Measurements from ENCODE around the gene SDC3.
"Not testable (repeated sequence)": the region's sequence is repeated elsewhere in the genome, so short reads cannot be mapped to it uniquely, and the experiment has no call there.

The SDC3 gene

DNA sequence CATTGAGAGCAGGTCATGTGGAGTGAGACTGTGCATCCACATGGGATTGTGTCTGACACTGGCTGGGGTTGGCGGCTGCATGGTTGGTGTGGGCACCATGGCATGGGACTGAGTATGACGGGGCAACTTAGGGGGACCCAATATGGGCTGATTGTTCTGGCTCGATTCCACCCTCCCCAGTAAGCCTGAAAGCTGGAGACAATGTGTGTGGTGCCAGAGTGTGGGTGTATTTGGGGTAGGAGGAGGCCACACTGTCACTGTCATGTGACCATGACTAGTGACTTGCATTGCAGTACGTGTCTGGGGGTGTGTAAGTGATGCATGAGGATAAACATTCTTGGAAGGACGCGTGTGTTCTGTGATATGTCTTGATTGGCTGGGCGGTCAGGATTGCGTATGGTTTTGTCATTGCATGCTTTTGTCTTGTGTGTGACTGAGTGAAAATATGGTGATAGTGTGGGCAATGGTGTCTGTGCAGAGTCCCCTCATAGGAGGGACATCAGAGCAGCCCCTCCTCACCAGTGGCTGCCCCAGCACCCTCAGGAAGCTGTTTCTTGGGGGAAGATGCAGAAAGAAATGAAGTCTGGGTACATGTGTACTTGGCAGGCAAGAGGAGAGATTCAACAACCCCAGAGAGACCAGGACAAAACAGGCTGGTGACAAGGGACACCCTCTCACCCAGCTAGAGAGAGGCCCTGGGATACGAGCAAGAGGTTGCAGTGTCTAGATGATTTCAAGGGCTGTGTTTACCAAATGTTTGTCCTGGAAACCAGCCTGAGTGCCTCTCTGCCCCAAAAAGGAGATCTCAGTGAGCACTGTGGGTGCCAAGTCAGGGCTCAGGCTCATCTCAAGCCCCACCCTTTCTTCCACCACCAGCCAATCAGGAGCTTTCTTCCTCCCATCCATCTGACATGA, 36.3 kb downstream of the SDC3 start:
- peak; percentile 61 for DNase-seq

- no peak for DNase-seq
Measured at GRCh38 chr1:30871276-30871871, 37.2 kb downstream of the SDC3 start.

GRCh38 chr1:30870656-30871055, 37.9 kb downstream of the SDC3 start:
- DNase-seq = no peak

DNA sequence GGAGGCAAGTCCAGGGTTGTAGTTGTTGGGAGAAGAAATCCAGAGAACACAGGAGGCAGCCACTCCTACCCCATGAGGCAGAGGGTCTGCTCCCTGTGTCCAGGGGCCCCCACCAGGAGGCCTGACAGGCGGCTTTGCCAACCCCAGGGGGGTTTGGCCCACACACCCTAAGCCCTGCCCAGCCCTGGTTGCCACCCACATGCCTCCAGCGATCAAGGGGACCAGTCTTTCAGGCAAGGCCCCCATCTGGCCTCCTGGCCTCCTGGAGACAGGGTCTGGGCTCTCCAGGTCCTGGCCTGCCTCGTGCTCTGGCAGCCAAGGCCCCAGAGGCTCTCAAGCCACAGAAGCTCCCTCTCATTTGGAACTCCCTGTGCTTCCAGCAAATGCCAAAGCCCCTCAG, 38.5 kb downstream of the SDC3 start:
- no peak for DNase-seq

DNA sequence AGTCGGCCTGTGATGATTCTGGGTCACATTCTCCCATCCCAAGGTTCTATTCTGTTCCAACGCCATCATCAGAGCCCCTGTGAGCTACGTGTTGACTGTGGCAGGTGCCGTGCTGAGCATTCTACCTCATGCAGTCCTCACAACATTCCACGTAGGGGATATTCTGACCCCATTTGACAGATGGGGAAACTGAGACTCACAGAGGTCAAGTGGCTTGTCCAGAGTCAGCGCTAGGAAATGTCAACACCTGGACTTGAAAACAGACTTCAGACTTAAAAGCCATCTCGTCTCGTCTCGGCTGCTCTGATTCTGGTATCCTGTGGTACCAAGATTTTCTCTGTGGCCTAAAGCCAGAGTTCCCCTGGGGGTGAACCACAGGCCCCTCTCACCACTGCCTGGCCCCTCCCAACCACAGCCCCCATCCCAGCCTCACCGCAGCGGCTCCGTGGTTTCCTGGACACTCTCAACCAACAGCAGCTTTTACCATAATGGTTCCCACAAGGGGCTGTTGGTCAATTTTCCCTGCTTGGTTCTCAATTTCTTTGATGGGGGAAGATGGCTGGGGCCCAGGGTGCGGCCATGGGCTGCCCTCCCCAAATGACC, 39.6 kb downstream of the SDC3 start:
- DNase-seq = no peak

DNA sequence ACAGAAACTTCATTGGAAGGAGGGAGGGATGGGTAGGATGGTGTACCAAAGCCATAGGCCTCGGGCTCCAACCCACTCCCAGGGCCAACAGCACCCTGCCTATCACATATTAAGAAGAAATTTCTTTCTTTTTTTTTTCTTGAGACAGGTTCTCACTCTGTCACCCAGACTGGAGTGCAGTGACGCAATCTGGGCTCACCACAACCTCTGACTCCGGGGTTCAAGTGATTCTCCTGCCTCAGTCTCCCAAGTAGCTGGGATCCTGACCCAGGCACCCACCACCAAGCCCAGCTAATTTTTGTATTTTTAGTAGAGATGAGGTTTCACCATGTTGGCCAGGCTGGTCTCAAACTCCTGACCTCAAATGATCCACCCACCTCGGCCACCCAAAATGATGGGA, 40.5 kb downstream of the SDC3 start:
- not testable (repeated sequence) for DNase-seq

DNA sequence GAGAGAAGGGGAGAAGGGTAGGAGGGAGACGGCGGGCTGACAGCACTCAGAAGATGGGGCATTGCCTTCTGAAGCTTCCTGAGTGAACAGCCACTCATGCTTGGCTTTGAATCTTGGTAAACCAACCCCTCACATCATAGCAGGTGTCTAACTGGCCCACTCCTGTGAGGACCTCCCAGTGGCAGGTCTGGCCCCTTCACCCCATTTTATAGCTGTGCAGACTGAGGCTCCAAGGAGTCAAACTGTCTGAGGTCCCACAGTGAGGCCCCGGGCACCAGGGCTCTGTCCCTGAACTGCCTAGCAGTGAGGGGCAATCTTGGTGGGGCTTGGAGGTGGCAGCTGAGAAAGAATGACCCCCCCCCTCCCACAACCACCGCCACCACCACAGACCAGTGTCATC, 41.0 kb downstream of the SDC3 start:
- DNase-seq = no peak

DNA sequence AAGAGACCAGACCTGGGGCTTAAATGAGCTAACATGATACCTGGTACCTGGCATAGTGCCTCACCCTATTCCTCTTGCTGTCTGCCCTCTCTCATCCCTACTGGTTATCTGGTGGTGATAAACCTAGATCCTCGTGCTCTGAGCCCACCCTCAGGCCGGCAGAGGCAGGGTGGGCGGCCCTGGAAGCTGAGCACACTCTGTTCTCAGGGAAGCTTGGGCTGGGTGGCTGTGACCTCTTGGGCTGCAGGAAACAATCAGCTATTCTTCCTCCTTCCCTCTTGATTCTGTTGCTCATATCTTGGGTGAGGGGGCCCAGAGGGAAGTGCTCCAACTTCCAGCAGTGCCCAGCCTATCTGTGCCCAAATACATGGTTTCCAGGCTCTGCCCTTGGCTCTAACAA, 42.0 kb downstream of the SDC3 start:
- DNase-seq = no peak

DNA sequence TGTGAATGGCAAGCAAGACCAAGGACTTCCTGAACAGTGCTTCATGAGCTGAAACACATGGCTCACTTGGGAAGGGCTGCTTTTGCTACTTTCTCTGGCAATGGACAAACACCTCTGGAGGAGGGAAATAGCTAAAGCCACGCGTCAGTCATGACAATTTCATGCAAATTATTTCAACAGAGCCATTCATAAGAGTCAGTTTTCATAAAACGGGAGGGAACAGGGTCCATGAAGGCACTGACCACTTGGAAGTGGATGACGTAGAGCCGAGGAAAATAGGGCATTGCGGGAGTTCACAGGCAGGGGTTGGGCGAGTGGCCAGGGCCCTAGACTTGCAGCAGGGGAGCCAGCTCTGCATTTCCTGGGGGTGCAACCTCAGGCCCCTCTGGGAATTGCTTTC, 43.9 kb downstream of the SDC3 start:
- DNase-seq = no peak

- DNase-seq = no peak
Measured at GRCh38 chr1:30863858-30864604, 44.5 kb downstream of the SDC3 start.

DNA sequence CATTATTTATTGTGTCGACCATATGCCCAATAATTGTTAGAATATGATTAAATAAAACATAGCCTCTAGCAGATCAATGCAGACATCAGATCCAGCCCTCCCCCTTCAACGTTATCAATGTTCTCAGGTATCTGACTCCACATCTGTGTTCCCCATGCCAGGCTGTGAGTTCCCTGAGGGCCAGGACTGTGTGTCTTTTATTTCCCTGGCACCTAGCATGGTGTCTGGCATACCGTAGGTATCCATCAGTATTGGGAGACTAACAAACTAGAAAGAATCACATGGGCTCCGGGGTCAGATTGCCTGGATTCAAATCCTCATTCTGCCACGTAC, 48.3 kb downstream of the SDC3 start:
- no peak for DNase-seq

- no peak for DNase-seq
Measured at GRCh38 chr1:30857964-30858363, 50.6 kb downstream of the SDC3 start.

- DNase-seq = no peak
Measured at GRCh38 chr1:30857062-30857461, 51.5 kb downstream of the SDC3 start.

- DNase-seq = no peak
Measured at GRCh38 chr1:30856260-30856790, 52.2 kb downstream of the SDC3 start.

DNA sequence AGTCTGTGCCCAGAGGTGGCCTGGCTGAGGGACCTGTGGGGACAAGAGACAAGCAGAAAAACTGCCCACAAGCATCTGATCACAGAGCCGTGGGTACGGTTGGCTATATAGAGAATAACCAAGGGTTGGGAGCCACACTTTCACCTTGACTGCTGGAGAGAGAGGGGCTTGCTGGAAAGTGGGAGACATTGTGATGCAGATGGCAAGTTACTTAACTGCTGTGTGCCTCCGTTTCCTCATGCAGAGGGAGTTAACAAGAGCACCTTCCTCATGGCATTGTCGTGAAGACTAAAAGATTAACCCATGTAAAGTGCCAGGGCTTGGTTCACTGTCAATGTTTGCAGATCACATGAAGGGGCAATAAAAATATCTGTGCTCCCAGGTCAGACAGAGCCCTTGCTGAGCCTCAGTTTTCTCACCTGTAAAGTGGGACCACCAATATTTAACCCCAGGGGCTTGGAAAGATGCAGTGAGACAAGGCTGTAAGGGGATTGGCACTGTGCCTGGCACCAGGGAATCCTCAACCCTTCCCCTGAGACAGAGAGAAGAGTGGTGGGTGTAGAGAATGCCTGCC, 52.8 kb downstream of the SDC3 start:
- DNase-seq = no peak

- DNase-seq = no peak
Measured at GRCh38 chr1:30853350-30853749, 55.2 kb downstream of the SDC3 start.

DNA sequence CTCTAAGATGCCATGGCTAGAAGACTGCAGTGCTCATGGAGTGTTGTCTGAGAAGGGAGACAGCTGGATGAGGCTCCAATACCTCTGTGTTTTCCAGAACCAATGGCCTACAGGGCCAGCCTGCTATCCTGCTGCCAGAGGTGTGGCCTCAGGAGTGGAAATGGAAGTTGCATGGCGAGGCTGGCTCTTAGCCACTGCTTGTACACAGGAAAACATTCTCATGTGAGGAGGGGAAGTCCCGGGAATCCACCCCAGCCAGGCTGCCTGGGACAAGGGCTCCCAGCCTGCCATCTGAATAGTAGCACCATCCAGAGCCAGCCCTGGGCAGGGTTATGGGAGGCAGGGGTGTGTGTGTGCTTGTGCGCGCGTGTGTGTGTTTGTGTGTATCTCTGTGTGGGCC, 56.5 kb downstream of the SDC3 start:
- DNase-seq = no peak

DNA sequence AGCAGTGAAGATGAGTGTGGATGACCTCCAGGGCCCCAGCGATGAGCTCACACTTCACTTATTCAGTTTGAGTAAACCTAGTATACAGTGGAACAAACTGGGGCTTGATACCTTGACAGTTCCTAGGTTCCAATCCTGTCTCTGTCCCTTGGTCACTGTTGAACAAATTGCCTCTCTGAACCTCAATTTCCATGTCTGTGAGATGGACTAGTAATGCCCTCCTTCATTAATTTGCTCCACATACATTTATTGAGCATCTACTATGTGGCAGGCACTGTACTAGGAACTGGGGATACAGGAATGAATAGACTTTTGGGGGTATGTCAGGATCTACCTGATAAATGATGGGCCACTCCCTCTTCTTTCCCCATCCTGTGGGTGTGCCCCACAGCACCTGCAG, 57.3 kb downstream of the SDC3 start:
- DNase-seq = no peak

DNA sequence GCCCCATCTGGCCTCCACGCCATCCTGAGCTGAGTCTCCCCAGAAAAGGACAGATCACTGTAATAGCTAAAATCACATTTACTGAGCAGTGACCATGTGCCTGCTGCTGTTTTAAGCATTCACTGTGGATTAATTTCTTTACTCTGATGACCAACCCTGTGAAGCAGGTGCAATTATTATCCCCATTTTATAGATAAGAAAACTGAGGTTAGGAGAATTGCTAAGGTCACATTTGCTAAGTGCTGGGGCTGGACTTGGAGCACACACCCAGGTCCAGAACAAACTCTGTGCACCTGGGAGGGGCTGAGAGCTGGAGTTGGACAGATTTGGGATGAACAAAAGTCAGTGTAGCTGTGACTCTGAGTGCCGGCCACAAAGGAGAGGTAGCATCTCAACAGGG, 58.0 kb downstream of the SDC3 start:
- no peak for DNase-seq

DNA sequence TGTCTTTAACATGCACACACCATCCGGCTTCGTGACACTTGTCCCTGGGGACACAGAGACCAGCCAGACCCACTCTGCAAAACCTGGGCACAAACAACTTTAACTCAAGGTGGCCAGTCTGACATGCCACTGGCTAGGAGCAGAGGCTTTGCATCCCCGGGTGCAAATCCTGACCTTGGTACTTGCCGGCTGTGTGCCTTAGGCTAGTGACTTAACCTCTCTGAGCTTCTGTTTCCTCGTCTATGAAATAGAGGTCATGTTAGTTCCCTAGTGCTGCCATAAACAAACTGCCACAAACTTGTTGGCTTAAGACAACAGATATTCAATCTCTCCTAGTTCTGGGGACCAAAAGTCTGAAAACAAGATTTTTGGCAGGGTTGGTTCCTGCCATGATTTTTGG, 60.4 kb downstream of the SDC3 start:
- DNase-seq = no peak

- no peak for DNase-seq
Measured at GRCh38 chr1:30847358-30847972, 61.1 kb downstream of the SDC3 start.

GRCh38 chr1:30846587-30846986, 62.0 kb downstream of the SDC3 start:
- no peak for DNase-seq

GRCh38 chr1:30845904-30846290, 62.7 kb downstream of the SDC3 start:
- no peak for DNase-seq

Measured in HCEC 1CT (cell line).